Measurements from ENCODE around the gene DACT2.

The DACT2 gene

GRCh38 chr6:168305863-168306262 is 13.7 kb downstream of the DACT2 start:
- ChIA-PET POLR2A (ENCODE audit: low non-redundant PET) (no interaction called here), CTCF (no interaction called here)
- DNase-seq (ENCODE audit: low spot score): no peak
- no peak for TF ChIP-seq CTCF (conservative IDR thresholded peaks at IDR 0.05; ENCODE audit: low read depth)
- no peak overlapping the region for H3K27ac ChIP-seq

- TF ChIP-seq CTCF (conservative IDR thresholded peaks at IDR 0.05; ENCODE audit: low read depth): no peak
- ChIA-PET CTCF (interaction anchor here (0.6 kb wide), 1 partner anchor 425 kb away, joined by 4 read pairs; no protein-coding TSS in a partner anchor), POLR2A (ENCODE audit: low non-redundant PET) (no interaction called here)
- no peak overlapping the region for H3K27ac ChIP-seq
- DNase-seq (ENCODE audit: low spot score): no peak
These were observed 14.4 kb downstream of the DACT2 start for GRCh38 chr6:168305096-168305749.

- no peak for DNase-seq (ENCODE audit: low spot score)
- no peak for TF ChIP-seq CTCF (conservative IDR thresholded peaks at IDR 0.05; ENCODE audit: low read depth)
- POLR2A ChIA-PET (ENCODE audit: low non-redundant PET): no interaction called here
- CTCF ChIA-PET: no interaction called here
- no peak overlapping the region for H3K27ac ChIP-seq
These were observed 14.9 kb downstream of the DACT2 start for GRCh38 chr6:168304752-168305015.

- H3K27ac ChIP-seq: no peak overlapping the region
- POLR2A ChIA-PET (ENCODE audit: low non-redundant PET): no interaction called here
- TF ChIP-seq CTCF (conservative IDR thresholded peaks at IDR 0.05; ENCODE audit: low read depth): no peak
- DNase-seq (ENCODE audit: low spot score): no peak
- CTCF ChIA-PET: no interaction called here
These were observed 15.4 kb downstream of the DACT2 start for GRCh38 chr6:168303982-168304751.

- CTCF ChIA-PET: no interaction called here
- POLR2A ChIA-PET (ENCODE audit: low non-redundant PET): no interaction called here
These were observed 17.0 kb downstream of the DACT2 start for GRCh38 chr6:168302534-168302933.

More at GRCh38 chr6:168302534-168302933, 17.0 kb downstream of the DACT2 start:
- DNase-seq (ENCODE audit: low spot score): no peak
- no peak overlapping the region for H3K27ac ChIP-seq
- TF ChIP-seq CTCF (conservative IDR thresholded peaks at IDR 0.05; ENCODE audit: low read depth): no peak
